SJCRH30 (cell line): ENCODE measurements around the gene GARIN6. TPM values are rescaled to one million over a fixed set of nuclear protein-coding genes. Genes with fewer than 3 reads are reported as not detected.
A peak's percentile ranks its signal among the peaks of the same experiment; 100 is the strongest.
"Not testable (repeated sequence)": the region's sequence is repeated elsewhere in the genome, so short reads cannot be mapped to it uniquely, and the experiment has no call there.

ENCODE experiments used
- DNase-seq, 2 experiments: peaks; one replicate each; pipeline ENCODE4 v3.0.0-alpha.2; 2015 to 2020
- H3K27ac ChIP-seq: fragments of 250-450 bp; sonication (Bioruptor Pico); 2 replicates; pipeline ENCODE4 v1.5.1; 2020; ENCODE audit warnings: mild to moderate bottlenecking, moderate library complexity
- H3K27me3 ChIP-seq: fragments of 250-450 bp; sonication (Bioruptor Pico); 2 replicates; pipeline ENCODE4 v1.5.1; 2020; ENCODE audit warnings: mild to moderate bottlenecking, moderate library complexity
- H3K36me3 ChIP-seq: fragments of 250-450 bp; sonication (Bioruptor Pico); 2 replicates; pipeline ENCODE4 v1.5.1; 2020; ENCODE audit warnings: mild to moderate bottlenecking, moderate library complexity
- H3K4me1 ChIP-seq: fragments of 250-450 bp; sonication (Bioruptor Pico); 2 replicates; pipeline ENCODE4 v1.5.1; 2020; ENCODE audit warnings: mild to moderate bottlenecking, moderate library complexity
- H3K4me3 ChIP-seq: fragments of 250-450 bp; sonication (Bioruptor Pico); 2 replicates; pipeline ENCODE4 v1.5.1; 2020; ENCODE audit warnings: mild to moderate bottlenecking, moderate library complexity
- H3K9me3 ChIP-seq: fragments of 250-450 bp; sonication (Bioruptor Pico); replicated peaks from 2 replicates; pipeline ENCODE4 v1.5.1; 2020; ENCODE audit warnings: mild to moderate bottlenecking, moderate library complexity
- total RNA-seq: library from RNA; depleted of rRNA; stranded (reverse); fragments of >200 nt; shearing (Covaris generic); gene quantifications from 2 replicates; pipeline ENCODE4 v1.2.3, GENCODE V29; 2014; rRNA removed

Gene GARIN6
- total RNA-seq: not detected in 2 replicates

DNA sequence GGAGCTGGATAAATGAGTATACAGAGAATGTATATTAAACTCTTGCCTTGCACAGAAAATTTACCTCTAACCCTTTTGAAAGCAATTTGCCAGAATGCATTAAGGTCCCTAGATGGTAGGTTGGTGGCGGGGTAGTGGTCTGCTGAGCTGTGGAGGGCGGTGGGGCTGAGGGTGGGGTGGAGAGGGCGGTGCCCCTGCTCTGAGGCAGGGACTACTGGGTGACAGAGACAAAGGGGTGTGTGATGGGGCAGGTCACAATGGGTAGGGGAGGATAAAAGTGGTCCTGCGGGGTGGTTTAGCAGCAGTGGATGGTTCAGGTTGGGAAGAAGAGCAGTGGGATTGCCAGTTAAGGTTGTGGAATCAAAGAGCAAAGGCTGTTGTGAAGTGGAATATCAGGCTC lies at the start of gene GARIN6:
Gene GARIN6, plus strand, starts transcription at position 301 of the 400 bp plus-strand sequence. CDS start 422 bp downstream, outside the sequence.
- Histone ChIP-seq H3K4me3 (no peak within 1 kb of the TSS), H3K27me3 (no peaks in the 10 kb centered on the region), H3K4me1 (no peaks in the 10 kb centered on the region), H3K27ac (no peak within 1 kb of the TSS), H3K36me3 (no peaks in the 10 kb centered on the region), H3K9me3 (no peaks in the 10 kb centered on the region)
- DNase-seq: no peak

DNA sequence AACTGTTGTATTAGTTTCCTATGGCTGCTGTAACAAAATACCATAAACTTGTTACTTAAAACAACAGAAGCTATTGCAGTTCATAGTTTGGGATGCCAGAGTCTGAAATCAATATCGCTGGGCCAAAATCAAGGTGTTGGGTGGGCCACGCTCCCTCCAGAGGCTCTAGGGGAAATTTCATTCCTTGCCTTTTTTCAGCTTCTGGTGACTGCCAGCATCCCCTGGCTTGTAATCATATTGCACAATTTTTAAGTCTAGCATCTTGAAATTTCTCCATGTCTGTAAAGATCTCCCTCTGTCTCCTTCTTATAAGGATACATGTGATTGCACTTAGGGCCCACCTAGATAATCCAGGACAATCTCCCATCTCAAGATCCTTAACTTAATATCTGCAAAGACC lies 48.8 kb upstream of the GARIN6 start:
- Histone ChIP-seq H3K9me3 (no peaks in the 10 kb centered on the region), H3K4me3 (no peak overlapping the region), H3K4me1 (no peaks in the 10 kb centered on the region), H3K27ac (no peak overlapping the region), H3K36me3 (no peaks in the 10 kb centered on the region), H3K27me3 (no peaks in the 10 kb centered on the region)
- no peak for DNase-seq

DNA sequence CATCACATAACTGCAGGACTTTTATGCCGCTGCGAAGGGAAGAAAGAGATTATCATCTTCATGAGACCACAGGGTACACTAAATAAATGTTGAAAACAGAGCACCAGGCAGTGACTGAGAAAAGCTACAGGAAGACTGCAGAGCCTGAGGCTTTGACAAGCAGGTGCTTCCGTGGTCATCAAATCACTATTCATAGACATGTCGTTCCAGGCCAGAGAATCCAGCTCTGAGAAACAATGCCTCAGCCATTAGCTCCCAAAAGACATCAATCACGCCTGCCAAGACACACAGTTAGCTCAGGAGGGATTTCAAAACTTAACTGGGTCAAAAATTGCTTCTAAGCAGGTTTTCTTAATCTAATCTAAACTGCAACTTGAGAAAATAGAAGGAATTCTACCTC lies 47.2 kb upstream of the GARIN6 start:
- Histone ChIP-seq H3K27me3 (no peaks in the 10 kb centered on the region), H3K27ac (no peak overlapping the region), H3K4me3 (no peak overlapping the region), H3K4me1 (no peaks in the 10 kb centered on the region), H3K36me3 (no peaks in the 10 kb centered on the region), H3K9me3 (no peaks in the 10 kb centered on the region)
- no peak for DNase-seq

DNA sequence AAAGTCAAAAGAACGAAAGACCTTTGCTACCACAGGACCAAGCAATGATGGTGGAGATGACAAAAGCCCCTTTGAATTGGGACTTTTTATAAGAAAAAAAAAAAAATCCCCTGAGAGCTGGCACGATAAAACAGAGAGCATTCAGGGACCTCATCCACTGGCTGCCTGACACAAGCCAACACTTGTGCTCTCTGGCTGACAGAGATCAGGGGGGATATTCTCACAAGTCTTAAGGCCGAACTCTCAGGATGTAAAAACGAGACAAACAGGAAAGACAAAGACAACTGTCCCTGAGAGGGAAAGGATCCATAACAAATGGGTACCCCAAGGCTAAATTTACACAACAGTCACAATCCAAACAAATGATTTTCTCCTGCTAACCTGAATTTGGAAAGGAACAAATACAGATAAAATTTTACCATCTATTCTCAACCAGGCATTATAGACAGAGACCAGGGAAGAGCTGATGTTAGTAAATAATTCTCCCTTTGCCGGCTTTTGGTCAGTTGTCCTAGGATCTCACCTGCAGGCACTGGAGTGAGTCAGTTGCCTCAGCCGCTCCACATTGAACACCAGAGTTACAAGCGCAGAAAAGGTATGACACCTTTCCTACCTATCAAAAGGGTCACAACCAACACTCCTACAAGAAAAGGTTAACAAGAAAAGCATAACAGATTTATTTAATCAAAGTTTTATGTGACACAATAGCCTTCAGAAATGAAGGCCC lies 37.9 kb upstream of the GARIN6 start:
- Histone ChIP-seq H3K27ac (no peak overlapping the region), H3K4me1 (no peaks in the 10 kb centered on the region), H3K27me3 (no peaks in the 10 kb centered on the region), H3K4me3 (no peak overlapping the region), H3K9me3 (no peaks in the 10 kb centered on the region), H3K36me3 (no peaks in the 10 kb centered on the region)
- DNase-seq: no peak

DNA sequence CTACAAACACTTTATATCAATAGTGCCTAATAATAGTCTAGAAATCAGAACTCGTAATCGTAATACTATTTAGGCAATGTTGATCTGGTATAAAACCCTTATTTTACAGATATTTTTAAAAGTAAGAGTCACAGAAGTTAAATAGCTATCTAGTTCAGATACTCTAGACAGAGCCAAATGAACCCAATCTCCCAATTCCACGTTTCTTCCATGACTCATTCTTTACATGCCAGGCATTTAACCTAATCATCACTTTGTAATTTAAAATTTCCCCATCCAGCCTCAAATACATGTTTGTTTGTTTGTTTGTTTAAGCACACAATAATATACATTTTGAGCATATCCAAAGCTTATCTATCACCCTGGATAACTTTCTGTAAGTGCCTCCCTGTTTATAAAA lies 36.4 kb upstream of the GARIN6 start:
- no peaks in the 10 kb centered on the region for H3K4me1 ChIP-seq
- no peaks in the 10 kb centered on the region for H3K27me3 ChIP-seq
- H3K9me3 ChIP-seq: no peaks in the 10 kb centered on the region
- no peak overlapping the region for H3K27ac ChIP-seq
- no peak for DNase-seq
- no peaks in the 10 kb centered on the region for H3K36me3 ChIP-seq
- no peak overlapping the region for H3K4me3 ChIP-seq

DNA sequence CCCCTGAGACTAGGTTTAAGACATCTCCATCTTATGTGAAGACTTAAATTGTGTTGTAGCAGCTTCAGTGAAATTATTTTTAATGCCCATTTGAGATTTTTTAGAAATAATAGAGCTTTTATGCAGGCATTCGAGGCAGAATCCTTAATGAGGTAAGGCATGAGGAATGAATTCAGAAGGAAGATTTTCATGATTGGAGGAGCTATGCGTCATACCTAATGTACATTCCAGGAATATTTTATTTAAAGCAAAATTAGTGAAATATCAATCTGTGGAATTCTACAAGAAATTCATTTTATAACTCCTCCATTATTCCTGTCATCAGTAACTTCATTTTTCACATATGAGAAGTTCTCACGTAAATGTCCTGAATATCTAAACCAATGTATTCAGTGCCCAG lies 36.0 kb upstream of the GARIN6 start:
- H3K27ac ChIP-seq: no peak overlapping the region
- DNase-seq: no peak
- H3K36me3 ChIP-seq: no peaks in the 10 kb centered on the region
- no peaks in the 10 kb centered on the region for H3K27me3 ChIP-seq
- no peaks in the 10 kb centered on the region for H3K9me3 ChIP-seq
- no peaks in the 10 kb centered on the region for H3K4me1 ChIP-seq
- H3K4me3 ChIP-seq: no peak overlapping the region

DNA sequence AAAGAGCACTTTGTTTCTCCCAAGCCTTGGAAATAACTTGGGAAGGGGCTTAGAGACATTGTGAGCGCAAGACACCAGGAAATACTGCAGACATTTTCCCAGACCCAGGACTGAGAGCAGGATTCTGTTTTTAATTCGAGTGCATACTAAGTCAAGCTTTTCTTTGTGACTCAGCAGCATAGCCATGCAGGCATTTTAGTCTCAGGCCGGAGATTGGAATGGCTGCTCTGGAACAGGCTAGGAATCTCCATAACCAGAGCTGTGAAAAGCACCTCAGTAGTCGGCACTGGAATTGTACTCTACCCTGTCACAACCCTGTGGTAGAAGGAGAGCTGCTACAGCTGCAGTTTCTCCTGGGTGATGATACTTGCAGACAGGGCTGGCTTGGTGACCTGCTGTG lies 28.9 kb upstream of the GARIN6 start:
- no peak overlapping the region for H3K4me3 ChIP-seq
- H3K27me3 ChIP-seq: no peaks in the 10 kb centered on the region
- H3K9me3 ChIP-seq: no peaks in the 10 kb centered on the region
- DNase-seq: no peak
- H3K27ac ChIP-seq: no peak overlapping the region
- no peaks in the 10 kb centered on the region for H3K4me1 ChIP-seq
- no peaks in the 10 kb centered on the region for H3K36me3 ChIP-seq

DNA sequence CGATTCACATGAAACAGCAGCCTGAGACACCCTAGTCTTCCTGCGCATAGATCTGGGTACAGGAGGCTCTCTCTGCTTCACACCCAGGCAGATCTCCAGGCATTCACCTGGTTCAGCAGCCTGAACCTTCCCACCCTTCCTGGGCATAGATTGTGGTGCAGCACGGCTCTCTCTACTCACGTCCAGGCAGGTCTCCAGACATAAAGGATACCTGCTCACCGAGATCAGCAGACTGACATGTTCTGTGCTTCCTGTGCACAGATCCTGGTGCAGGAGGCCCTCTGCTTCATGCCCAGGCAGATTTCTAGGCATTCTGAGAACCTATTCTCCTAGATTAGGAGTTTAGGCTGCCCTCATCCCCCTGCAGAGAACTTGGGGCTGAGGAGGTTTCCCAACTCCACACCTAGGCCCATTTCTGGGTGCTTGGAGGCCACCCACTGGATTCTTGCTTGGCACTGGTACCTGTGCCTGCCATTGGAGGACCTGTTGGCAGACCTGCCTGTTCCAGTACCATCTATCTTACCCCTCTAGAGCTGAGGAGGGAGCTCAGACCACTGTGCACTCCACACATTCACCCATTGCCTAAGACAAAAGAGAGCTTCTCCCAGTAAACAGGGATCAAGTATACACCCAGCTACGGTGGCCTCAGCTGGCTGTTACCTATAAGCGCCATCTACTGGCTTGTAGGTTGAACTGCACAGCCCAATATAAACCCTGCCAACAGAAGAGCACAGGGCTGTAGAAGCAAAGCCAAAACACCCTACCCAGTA lies 28.0 kb upstream of the GARIN6 start:
- no peak overlapping the region for H3K4me3 ChIP-seq
- H3K9me3 ChIP-seq: no peaks in the 10 kb centered on the region
- H3K27me3 ChIP-seq: no peaks in the 10 kb centered on the region
- no peaks in the 10 kb centered on the region for H3K4me1 ChIP-seq
- DNase-seq: peak; percentile 18 to 62
- no peak overlapping the region for H3K27ac ChIP-seq
- H3K36me3 ChIP-seq: no peaks in the 10 kb centered on the region

DNA sequence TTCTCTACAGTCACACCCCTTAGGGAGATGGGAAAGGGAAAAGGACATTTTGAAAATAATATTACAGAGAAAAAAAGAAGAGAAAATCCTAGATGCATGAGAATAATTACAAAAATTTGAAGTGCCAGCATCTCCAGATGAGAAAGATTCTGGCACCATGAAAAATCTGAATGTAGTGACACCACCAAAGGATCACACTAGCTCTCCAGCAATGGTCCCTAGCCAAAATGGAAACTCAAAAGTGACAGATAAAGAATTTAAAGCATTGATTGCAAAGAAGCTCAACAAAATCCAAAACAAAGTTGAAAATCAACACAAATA lies 27.4 kb upstream of the GARIN6 start:
- Histone ChIP-seq H3K4me1 (no peaks in the 10 kb centered on the region), H3K27me3 (no peaks in the 10 kb centered on the region), H3K36me3 (no peaks in the 10 kb centered on the region), H3K9me3 (no peaks in the 10 kb centered on the region), H3K27ac (no peak overlapping the region), H3K4me3 (no peak overlapping the region)
- no peak for DNase-seq

DNA sequence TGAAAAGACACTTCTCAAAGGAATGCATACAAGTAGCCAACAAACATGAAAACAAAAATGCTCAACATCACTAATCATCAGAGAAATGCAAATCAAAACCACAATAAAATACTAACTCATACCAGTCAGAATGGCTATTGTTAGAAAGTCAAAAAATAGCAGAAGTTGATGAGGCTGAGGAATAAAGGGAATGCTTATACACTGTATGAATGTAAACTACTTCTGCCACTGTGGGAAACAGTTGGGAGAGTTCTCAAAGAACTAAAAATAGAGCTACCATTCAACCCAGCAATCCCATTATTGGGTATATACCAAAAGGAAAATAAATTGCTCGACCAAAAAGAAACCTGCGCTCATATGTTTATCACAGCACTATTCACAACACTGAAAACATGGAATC lies 23.0 kb upstream of the GARIN6 start:
- not testable (repeated sequence) for H3K4me3 ChIP-seq, H3K4me1 ChIP-seq, H3K9me3 ChIP-seq, DNase-seq, H3K36me3 ChIP-seq, H3K27me3 ChIP-seq, H3K27ac ChIP-seq

DNA sequence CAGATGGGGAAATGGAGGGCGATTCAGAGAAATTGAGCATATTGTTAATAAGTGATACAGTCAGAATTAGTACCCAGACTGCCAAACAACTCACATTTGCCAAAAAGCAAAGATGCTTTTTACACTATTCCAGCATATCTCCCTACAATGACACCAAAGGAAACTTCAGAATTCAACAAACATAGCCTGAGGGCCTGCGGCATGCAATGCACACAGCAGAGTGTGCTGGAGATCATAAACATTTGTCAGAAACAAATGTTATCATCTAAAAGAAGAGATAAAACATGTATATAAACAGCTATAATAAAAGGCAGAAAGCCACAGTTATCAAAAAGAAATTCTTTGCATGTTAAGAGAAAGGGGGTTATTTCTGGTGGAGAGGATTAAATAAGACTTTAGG lies 20.1 kb upstream of the GARIN6 start:
- Histone ChIP-seq H3K36me3 (no peaks in the 10 kb centered on the region), H3K27me3 (no peaks in the 10 kb centered on the region), H3K27ac (no peak overlapping the region), H3K4me1 (no peaks in the 10 kb centered on the region), H3K9me3 (no peaks in the 10 kb centered on the region), H3K4me3 (no peak overlapping the region)
- DNase-seq: no peak

DNA sequence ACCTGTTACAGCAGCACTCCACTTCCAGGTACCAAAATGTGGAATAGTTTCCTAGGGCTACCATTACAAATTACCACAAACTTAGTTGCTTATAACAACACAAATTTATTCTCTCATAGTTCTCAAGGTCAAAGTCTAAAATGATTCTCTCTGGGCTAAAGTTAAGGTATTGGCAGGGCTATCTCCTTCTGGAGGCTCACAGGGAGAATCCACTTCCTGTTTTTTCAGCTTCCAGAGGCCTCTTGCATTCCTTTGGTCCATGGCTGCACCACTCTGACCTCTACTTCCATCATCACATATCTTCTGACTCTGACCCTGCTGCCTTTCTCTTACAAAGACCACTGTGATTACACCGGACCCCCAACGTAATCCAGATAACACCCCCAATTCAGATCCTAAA lies 2.9 kb upstream of the GARIN6 start:
- Histone ChIP-seq H3K9me3 (no peaks in the 10 kb centered on the region), H3K27me3 (no peaks in the 10 kb centered on the region), H3K4me3 (no peak overlapping the region), H3K36me3 (no peaks in the 10 kb centered on the region), H3K4me1 (no peaks in the 10 kb centered on the region), H3K27ac (no peak overlapping the region)
- no peak for DNase-seq

DNA sequence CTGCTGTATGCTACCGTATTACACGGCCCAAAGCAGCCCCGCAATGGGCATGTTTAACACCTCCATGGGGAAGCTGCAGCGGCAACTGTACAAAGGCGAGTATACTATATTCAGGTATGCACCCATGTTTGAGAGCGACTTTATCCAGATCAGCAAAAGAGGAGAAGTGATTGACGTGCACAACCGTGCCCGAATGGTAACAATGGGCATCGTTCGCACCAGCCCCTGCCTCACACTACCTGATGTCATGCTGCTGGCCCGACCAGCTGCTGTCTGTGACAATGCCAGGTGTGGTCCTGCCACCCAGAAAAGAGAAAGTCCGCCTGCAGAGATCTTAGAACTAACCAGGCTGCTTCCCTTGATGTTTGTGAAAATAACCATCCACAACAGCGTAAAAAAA lies 630 bp downstream of the GARIN6 start:
- no peaks in the 10 kb centered on the region for H3K9me3 ChIP-seq
- H3K27ac ChIP-seq: no peak overlapping the region
- no peaks in the 10 kb centered on the region for H3K36me3 ChIP-seq
- DNase-seq: no peak
- H3K4me3 ChIP-seq: no peak overlapping the region
- H3K4me1 ChIP-seq: no peaks in the 10 kb centered on the region
- H3K27me3 ChIP-seq: no peaks in the 10 kb centered on the region

DNA sequence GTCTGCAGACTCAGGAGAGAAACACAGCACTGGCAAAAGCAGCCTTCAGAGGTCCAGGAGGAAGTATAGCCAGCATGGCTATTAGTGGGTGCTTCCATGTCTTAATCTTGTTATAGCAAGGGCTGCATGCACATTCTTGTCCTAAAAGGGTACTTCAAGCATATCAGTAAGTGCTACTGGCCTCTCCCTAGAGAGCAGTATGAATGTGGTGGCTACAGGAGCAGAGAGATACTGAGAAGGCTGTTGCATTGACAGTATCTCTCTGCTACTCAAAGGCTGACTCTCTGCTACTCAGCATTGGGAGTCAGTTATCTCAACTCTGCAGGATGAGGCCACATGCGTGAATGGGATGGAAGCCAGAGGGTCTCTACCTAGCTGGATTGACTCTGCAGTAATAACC lies 2.0 kb downstream of the GARIN6 start:
- Histone ChIP-seq H3K27ac (no peak overlapping the region), H3K4me3 (no peak overlapping the region), H3K36me3 (no peaks in the 10 kb centered on the region), H3K4me1 (no peaks in the 10 kb centered on the region), H3K9me3 (no peaks in the 10 kb centered on the region), H3K27me3 (no peaks in the 10 kb centered on the region)
- no peak for DNase-seq

DNA sequence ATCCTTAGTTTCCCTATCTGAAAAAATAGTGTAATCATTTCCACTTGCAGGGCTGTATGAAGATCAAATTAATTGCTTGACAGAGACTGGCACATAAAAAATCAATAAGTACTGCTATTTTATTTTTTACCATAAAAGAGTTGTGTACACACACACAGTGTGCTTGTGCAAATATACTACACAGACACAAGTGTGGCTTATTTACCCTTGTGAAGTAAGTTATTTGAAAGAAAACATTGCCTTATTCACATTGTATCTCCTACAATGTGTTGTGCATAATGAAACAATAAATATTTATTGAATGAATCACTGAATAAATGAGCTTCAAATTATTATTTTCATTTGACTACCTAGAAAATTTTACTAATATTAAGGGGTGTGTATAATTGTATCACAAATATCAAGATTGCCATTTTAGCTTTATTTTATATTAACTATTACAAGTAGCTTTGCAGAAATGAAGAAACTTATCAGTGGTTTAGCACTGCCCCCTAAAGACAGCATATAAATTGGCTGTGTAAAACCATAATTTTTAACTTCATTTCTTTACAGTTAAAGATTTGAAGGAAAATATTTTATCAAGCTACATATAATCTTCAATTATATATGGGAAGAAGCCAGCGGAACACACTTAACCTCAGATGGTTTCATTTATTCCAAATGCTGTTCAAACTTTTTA lies 11.3 kb downstream of the GARIN6 start:
- H3K36me3 ChIP-seq: no peaks in the 10 kb centered on the region
- no peak overlapping the region for H3K27ac ChIP-seq
- H3K27me3 ChIP-seq: no peaks in the 10 kb centered on the region
- no peak for DNase-seq
- no peak overlapping the region for H3K4me3 ChIP-seq
- no peaks in the 10 kb centered on the region for H3K4me1 ChIP-seq
- no peaks in the 10 kb centered on the region for H3K9me3 ChIP-seq
